Type B pancreatic cell (in vitro differentiated cells): Measurements from ENCODE around the gene HEMK1. TPM values are rescaled to one million over a fixed set of nuclear protein-coding genes. Genes with fewer than 3 reads are reported as not detected.

ENCODE experiments used
- DNase-seq: peaks from one replicate; pipeline ENCODE4 v3.0.0; 2021; ENCODE audit warnings: mixed read lengths; ENCODE audit not compliant: unreplicated experiment; ENCODE audit errors: extremely low spot score
- H3K27ac Mint-ChIP-seq: 2 replicates; pipeline ENCODE4 v1.8.0; 2021; ENCODE audit warnings: mild to moderate bottlenecking, mixed read lengths
- H3K27me3 Mint-ChIP-seq: 2 replicates; pipeline ENCODE4 v1.8.0; 2021; ENCODE audit warnings: mixed read lengths
- H3K36me3 Mint-ChIP-seq: 2 replicates; pipeline ENCODE4 v1.8.0; 2021; ENCODE audit warnings: mixed read lengths
- H3K4me1 Mint-ChIP-seq: one replicate; pipeline ENCODE4 v1.8.0; 2021; ENCODE audit warnings: mixed read lengths; ENCODE audit not compliant: unreplicated experiment
- H3K4me3 Mint-ChIP-seq: 2 replicates; pipeline ENCODE4 v1.8.0; 2021; ENCODE audit warnings: mild to moderate bottlenecking, mixed read lengths
- H3K9me3 Mint-ChIP-seq: 2 replicates; pipeline ENCODE4 v1.8.0; 2021; ENCODE audit warnings: mixed read lengths
- total RNA-seq: library from RNA; stranded (reverse); gene quantifications from 2 replicates; pipeline ENCODE4 v1.2.1, GENCODE V29; 2021; ENCODE audit warnings: low replicate concordance
- TF ChIP-seq, protein P1 (sequence below): fragments of 200-600 bp; sonication (generic); conservative IDR thresholded peaks from 2 replicates; pipeline ENCODE4 v1.5.0; 2021; ENCODE audit warnings: antibody characterized with exemption, mild to moderate bottlenecking

The HEMK1 gene
- total RNA-seq, 1 donor from 2014 or later: 29.9 TPM

DNA sequence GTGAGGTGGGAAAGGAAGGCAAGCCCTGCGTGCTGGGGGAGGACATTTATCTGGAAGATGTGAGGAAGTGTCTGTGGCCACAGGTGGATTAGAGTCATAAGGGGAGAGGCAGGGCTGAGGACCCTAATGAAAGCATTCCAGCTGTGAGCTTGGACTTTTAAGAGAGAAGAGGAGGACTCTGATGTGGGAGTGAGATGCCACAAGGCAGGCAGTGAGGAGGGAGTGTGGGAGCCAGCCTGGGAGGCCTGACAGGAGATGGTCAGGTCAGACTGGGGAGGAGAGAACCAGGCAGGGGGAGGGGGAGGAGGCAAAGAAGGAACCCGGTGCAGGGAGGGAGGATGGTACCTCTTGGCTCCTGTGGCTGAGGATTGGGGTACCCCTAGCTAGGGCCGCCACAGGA lies 68.6 kb downstream of the HEMK1 start:
- no peaks in the 10 kb centered on the region for H3K9me3 Mint-ChIP-seq
- TF ChIP-seq, protein P1, sequence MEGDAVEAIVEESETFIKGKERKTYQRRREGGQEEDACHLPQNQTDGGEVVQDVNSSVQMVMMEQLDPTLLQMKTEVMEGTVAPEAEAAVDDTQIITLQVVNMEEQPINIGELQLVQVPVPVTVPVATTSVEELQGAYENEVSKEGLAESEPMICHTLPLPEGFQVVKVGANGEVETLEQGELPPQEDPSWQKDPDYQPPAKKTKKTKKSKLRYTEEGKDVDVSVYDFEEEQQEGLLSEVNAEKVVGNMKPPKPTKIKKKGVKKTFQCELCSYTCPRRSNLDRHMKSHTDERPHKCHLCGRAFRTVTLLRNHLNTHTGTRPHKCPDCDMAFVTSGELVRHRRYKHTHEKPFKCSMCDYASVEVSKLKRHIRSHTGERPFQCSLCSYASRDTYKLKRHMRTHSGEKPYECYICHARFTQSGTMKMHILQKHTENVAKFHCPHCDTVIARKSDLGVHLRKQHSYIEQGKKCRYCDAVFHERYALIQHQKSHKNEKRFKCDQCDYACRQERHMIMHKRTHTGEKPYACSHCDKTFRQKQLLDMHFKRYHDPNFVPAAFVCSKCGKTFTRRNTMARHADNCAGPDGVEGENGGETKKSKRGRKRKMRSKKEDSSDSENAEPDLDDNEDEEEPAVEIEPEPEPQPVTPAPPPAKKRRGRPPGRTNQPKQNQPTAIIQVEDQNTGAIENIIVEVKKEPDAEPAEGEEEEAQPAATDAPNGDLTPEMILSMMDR: no peak
- no peak for DNase-seq
- H3K27me3 Mint-ChIP-seq: no peaks in the 10 kb centered on the region
- no peak overlapping the region for H3K4me3 Mint-ChIP-seq
- H3K4me1 Mint-ChIP-seq: peaks cover 26% of the 10 kb centered on the region
- peaks cover 6% of the 10 kb centered on the region for H3K36me3 Mint-ChIP-seq
- H3K27ac Mint-ChIP-seq: no peak overlapping the region

GRCh38 chr3:50639055-50639494 lies 69.8 kb downstream of the HEMK1 start:
- peaks cover 19% of the 10 kb centered on the region for H3K4me1 Mint-ChIP-seq
- TF ChIP-seq, protein P1: no peak
- no peaks in the 10 kb centered on the region for H3K27me3 Mint-ChIP-seq
- no peak for DNase-seq
- H3K36me3 Mint-ChIP-seq: peaks cover 6% of the 10 kb centered on the region
- H3K9me3 Mint-ChIP-seq: no peaks in the 10 kb centered on the region
- peak overlapping the region; percentile 66 for H3K27ac Mint-ChIP-seq
- no peak overlapping the region for H3K4me3 Mint-ChIP-seq

GRCh38 chr3:50642382-50642781 lies 73.1 kb downstream of the HEMK1 start:
- H3K27ac Mint-ChIP-seq: no peak overlapping the region
- peaks cover 13% of the 10 kb centered on the region for H3K4me1 Mint-ChIP-seq
- DNase-seq: no peak
- TF ChIP-seq, protein P1: no peak
- H3K9me3 Mint-ChIP-seq: no peaks in the 10 kb centered on the region
- H3K4me3 Mint-ChIP-seq: no peak overlapping the region
- H3K36me3 Mint-ChIP-seq: peaks cover 14% of the 10 kb centered on the region
- no peaks in the 10 kb centered on the region for H3K27me3 Mint-ChIP-seq

GRCh38 chr3:50644561-50644960 lies 75.2 kb downstream of the HEMK1 start:
- DNase-seq: no peak
- peaks cover 14% of the 10 kb centered on the region for H3K36me3 Mint-ChIP-seq
- TF ChIP-seq, protein P1: no peak
- no peak overlapping the region for H3K4me3 Mint-ChIP-seq
- no peak overlapping the region for H3K27ac Mint-ChIP-seq
- no peaks in the 10 kb centered on the region for H3K27me3 Mint-ChIP-seq
- H3K4me1 Mint-ChIP-seq: peaks cover 4% of the 10 kb centered on the region
- H3K9me3 Mint-ChIP-seq: no peaks in the 10 kb centered on the region

GRCh38 chr3:50645378-50645777 lies 76.1 kb downstream of the HEMK1 start:
- H3K9me3 Mint-ChIP-seq: no peaks in the 10 kb centered on the region
- no peak overlapping the region for H3K27ac Mint-ChIP-seq
- TF ChIP-seq, protein P1: no peak
- H3K36me3 Mint-ChIP-seq: peaks cover 14% of the 10 kb centered on the region
- H3K27me3 Mint-ChIP-seq: no peaks in the 10 kb centered on the region
- DNase-seq: no peak
- peaks cover 4% of the 10 kb centered on the region for H3K4me1 Mint-ChIP-seq
- no peak overlapping the region for H3K4me3 Mint-ChIP-seq

Other genes with a start within 250 kb of the HEMK1 start
- gene HYAL2, start 246.8 kb upstream of the HEMK1 start, total RNA-seq: 46.6 and 52.5 TPM in 2 replicates
- 24.9 and 39.0 TPM in 2 replicates for gene TUSC2, start 241.3 kb upstream of the HEMK1 start, total RNA-seq
- 13.7 and 13.8 TPM in 2 replicates for gene RASSF1, start 228.7 kb upstream of the HEMK1 start, total RNA-seq
- gene ZMYND10, start 223.8 kb upstream of the HEMK1 start, total RNA-seq: 1.8 and 13.4 TPM in 2 replicates
- 20.3 and 27.9 TPM in 2 replicates for gene NPRL2, start 218.7 kb upstream of the HEMK1 start, total RNA-seq
- gene CYB561D2, start 218.7 kb upstream of the HEMK1 start, total RNA-seq: 10.1 and 15.9 TPM in 2 replicates
- 42.7 and 44.4 TPM in 2 replicates for gene TMEM115, start 210.0 kb upstream of the HEMK1 start, total RNA-seq
- 7.8 and 19.4 TPM in 2 replicates for gene CACNA2D2, start 65.9 kb upstream of the HEMK1 start, total RNA-seq
- gene C3orf18, start 1.8 kb upstream of the HEMK1 start, total RNA-seq: 1.9 and 11.9 TPM in 2 replicates
- 4.1 and 7.0 TPM in 2 replicates for gene CISH, start 42.3 kb downstream of the HEMK1 start, total RNA-seq
- gene MAPKAPK3, start 47.6 kb downstream of the HEMK1 start, total RNA-seq: 40.3 and 47.0 TPM in 2 replicates
- gene DOCK3, start 105.4 kb downstream of the HEMK1 start, total RNA-seq: 5.9 and 15.4 TPM in 2 replicates